GM12872 (cell line): ENCODE data around the gene PLCB1.

Experiments
- CTCF ChIP-seq: IDR thresholded peaks from 3 replicates; pipeline ENCODE4 v1.5.1; 2011; ENCODE audit warnings: low read depth, mild to moderate bottlenecking, low read length, moderate library complexity; ENCODE audit not compliant: insufficient read depth

Gene PLCB1

GRCh38 chr20:8646716-8647115 lies 514.6 kb downstream of the PLCB1 start:
- TF ChIP-seq CTCF, result no peak

GRCh38 chr20:8647961-8648441 lies 515.9 kb downstream of the PLCB1 start:
- no peak for TF ChIP-seq CTCF

- no peak for TF ChIP-seq CTCF
These were observed 516.4 kb downstream of the PLCB1 start for GRCh38 chr20:8648466-8648865.

GRCh38 chr20:8652396-8652795 lies 520.3 kb downstream of the PLCB1 start:
- no peak for TF ChIP-seq CTCF

GRCh38 chr20:8654486-8654885 lies 522.4 kb downstream of the PLCB1 start:
- TF ChIP-seq CTCF, result no peak

GRCh38 chr20:8656335-8656734 lies 524.3 kb downstream of the PLCB1 start:
- no peak for TF ChIP-seq CTCF

GRCh38 chr20:8657664-8658063 lies 525.6 kb downstream of the PLCB1 start:
- TF ChIP-seq CTCF, result no peak

GRCh38 chr20:8658103-8658502 lies 526.0 kb downstream of the PLCB1 start:
- TF ChIP-seq CTCF, result no peak
